Activated T-helper 1 cell treated with anti-CD3 and anti-CD28 coated beads, Interleukin-2, amount 50 U/mL, for 16 hours (primary cell): ENCODE results near the gene HMGCS2.

ENCODE experiments used
- DNase-seq, 2 donors: peaks; one replicate each; pipeline ENCODE4 v3.0.0-alpha.2; 2020; ENCODE audit warnings: low read depth in 1 of 2, low spot score in 1 of 2

Gene HMGCS2

GRCh38 chr1:119762953-119763352, 5.8 kb downstream of the HMGCS2 start:
- no peak for DNase-seq

DNA sequence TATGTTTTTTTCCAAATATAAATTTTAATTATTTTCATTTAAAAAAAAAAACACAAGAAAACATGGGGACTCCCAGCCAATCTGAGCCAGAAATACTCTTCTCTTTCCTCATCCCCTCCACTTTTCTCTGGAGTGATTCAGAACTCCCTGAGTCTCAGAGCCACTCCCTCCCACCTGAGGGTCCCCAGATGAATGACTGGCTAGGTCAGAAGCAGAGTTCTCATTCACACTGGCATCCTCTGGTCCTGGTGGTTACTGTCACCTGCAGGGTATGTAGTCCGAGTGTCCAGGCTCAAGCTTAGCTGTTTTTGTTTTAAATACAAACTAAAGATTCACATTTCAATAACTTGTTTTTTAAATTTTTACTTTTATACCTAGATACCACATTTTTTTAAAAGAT, 6.3 kb downstream of the HMGCS2 start:
- no peak for DNase-seq

GRCh38 chr1:119758584-119758983, 10.1 kb downstream of the HMGCS2 start:
- no peak for DNase-seq

- no peak for DNase-seq
Observed at GRCh38 chr1:119752592-119752991, 16.1 kb downstream of the HMGCS2 start.

- DNase-seq, result no peak
Observed at GRCh38 chr1:119748040-119748439, 20.7 kb downstream of the HMGCS2 start.

DNA sequence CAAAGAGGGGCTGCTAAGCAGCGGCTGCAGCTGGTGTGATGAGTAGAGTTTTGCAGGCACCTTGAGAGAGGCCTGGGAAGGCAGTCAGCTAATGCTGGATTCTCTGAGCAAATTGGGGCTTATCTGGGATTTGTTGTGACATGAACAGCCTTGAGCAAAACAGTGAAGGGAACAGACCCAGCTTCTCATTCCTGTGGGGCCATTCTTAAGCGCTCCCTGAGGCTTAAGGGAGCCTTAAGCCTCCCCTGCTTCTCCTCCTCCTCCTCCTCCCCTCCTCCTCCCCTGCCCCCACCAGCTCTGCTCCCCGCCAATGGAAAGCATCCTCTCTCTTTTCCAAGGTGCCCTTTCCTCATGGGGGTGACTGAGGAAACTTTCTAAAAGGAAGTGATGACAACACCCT, 21.3 kb downstream of the HMGCS2 start:
- no peak for DNase-seq

- no peak for DNase-seq
Observed at GRCh38 chr1:119745034-119745433, 23.7 kb downstream of the HMGCS2 start.

DNA sequence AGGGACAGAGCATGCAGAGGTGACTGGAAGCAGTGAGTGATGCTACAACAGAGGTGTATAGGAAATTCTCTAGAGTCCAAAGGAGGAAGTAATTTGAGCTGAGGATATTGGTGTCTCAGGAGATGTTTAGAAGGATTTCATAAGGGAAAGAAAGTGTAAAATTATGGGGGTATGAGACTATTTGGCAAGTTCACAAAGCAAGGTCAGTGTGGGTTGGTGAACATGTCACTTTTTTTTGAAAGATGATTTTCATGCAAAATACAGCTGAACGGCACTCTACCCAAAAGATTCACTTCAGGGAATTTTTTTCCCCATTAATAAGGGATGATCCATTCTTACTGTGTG, 24.1 kb downstream of the HMGCS2 start:
- DNase-seq, result no peak

GRCh38 chr1:119743776-119744597, 24.7 kb downstream of the HMGCS2 start:
- DNase-seq, result peak in 1 of 2 donors; percentile 7

- DNase-seq, result no peak
Observed at GRCh38 chr1:119743308-119743707, 25.4 kb downstream of the HMGCS2 start.

DNA sequence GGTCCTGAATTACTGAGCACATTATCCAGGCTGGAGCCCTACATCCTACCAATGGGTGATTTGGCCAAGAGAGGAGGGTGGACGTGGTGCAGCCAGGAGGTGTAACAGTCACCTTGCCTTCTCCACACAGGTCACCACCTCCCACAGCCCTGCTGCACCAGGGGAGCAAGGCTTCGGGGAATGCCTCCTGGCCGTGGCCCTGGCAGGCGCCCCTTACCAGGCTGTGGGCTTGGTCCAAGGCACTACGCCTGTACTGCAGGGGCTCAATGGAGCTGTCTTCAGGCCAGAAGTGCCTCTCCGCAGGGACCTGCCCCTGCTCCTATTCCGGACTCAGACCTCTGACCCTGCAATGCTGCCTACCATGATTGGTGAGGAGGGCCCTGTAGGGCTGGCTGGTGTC, 26.0 kb downstream of the HMGCS2 start:
- DNase-seq, result no peak

GRCh38 chr1:119742202-119742601, 26.5 kb downstream of the HMGCS2 start:
- DNase-seq, result no peak

DNA sequence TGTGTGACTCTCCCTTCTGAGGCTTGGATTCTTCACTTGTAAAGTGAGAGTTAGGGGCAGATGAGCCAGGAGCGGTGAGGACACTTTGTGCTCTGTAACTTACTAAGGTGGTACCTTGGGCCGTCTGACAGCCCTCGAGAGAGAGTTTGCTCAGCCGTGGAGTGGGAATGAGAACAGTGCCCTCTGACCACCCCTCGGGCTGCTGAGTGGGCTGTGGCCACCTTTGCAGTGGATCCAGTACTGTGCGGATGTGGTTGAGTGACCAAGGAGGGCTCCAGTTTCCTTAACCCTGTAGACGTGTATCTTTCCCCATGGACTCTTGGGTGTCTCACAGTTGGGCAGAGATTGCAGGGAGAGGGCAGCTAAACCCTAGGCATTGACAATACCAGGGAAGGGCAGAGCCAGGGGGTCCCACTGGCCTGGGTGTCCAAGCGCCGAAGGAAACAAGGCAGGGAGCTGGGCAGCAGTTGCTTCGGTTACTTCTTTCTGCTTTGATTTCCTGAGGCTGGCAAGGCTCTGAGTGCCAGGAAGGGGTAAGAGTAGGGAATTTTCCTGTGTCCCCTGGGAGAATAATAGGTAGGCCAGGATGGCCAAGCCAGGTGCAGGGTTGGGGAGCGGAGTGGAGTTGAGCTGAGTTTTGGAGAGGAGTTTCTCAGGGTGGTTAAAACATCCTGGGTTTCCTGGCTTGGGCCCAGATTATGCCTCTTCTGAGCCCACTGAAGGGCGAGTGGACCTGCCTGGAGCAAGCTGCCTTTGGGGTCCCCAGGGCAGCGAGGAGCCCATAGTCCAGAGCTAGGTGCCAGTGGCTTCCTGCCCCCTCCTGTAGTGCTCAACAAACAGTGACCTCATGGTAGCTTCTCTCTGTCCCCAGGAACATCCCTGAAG, 27.6 kb downstream of the HMGCS2 start:
- DNase-seq, result no peak

DNA sequence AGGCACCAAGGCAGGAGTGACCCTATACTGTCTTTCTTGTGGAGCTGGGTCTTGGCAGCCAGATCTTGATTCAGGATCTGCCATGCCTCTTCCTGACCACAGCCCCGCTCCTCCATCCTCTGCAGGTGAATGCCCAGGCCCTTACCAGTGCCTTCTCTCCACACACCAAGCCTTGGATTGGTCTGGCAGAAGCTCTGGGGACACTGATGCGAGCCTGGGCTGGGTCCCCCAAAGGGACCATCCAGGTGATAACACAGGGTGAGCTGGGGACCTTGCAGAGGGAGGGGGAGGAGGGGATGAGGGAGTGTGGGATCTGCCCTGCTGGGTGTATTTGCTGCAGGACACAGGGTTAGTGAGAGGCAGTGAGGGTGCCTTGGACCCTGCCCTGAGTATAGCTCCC, 28.4 kb downstream of the HMGCS2 start:
- DNase-seq, result no peak

GRCh38 chr1:119739150-119739549, 29.6 kb downstream of the HMGCS2 start:
- no peak for DNase-seq

GRCh38 chr1:119738100-119738720, 30.5 kb downstream of the HMGCS2 start:
- no peak for DNase-seq

DNA sequence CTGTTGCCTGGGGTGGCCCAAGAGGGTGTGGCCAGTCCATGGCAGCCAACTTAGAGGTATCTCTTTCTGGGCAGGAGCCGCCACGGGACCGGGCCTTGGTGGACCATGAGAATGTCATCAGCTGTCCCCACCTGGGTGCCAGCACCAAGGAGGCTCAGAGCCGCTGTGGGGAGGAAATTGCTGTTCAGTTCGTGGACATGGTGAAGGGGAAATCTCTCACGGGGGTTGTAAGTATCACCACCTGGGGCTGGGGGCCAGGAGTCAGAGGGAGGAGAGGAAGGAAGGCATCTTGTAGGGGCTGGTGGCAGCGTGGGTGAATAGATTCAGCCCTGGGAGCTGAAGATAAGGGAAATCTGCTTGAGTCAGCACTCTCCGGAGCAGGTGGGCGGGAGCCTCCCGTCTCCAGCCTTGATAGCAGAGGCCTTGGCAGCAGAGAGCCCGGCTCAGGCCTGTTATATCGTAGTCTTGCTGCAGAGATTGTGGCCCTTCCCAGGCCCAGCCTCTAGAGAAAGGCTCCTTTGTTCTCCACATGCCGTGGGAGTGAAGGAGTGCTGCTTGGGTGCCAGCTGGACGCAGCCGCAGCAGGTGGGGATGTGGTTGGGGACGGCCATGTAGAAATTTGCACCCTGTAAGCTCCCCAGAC, 31.5 kb downstream of the HMGCS2 start:
- no peak for DNase-seq

DNA sequence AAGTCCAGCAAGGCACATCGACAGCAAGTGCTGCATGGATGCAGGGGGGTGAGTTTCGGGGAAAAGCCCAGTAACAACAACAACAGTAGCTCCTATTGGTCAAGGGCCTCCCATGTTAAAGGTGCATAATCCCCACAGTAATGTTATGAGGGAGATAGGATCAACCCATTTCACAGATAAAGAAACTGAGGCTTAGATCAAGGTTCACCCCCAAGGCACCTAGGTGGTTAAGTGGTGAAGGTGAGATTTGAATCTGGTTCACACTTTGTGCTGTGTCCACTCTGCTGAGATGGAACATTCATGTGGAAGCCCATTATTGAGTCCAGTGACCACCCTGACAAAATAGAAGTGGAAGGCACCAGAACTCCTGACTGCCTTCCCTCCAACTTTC, 32.1 kb downstream of the HMGCS2 start:
- no peak for DNase-seq

GRCh38 chr1:119735217-119735616, 33.5 kb downstream of the HMGCS2 start:
- DNase-seq, result no peak

GRCh38 chr1:119733754-119734153, 35.0 kb downstream of the HMGCS2 start:
- no peak for DNase-seq

GRCh38 chr1:119732465-119733168, 36.1 kb downstream of the HMGCS2 start:
- no peak for DNase-seq
